C1 segment of cervical spinal cord (tissue), 14 donors: ENCODE results near the gene OLFM4.

Experiments used
- DNase-seq, 14 donors: peaks; one replicate each; lab custom pipeline; 2025; lab: John Stamatoyannopoulos, UW

OLFM4 gene

GRCh38 chr13:53066411-53066810 lies 37.8 kb downstream of the OLFM4 start:
- no peak for DNase-seq

GRCh38 chr13:53068585-53069520 lies 40.2 kb downstream of the OLFM4 start:
- DNase-seq, result peak in 4 of 14 donors; percentile 10 to 48 (median 30)

- no peak for DNase-seq
Observed at GRCh38 chr13:53069800-53070199, 41.2 kb downstream of the OLFM4 start.

- no peak for DNase-seq
Observed at GRCh38 chr13:53073711-53074110, 45.1 kb downstream of the OLFM4 start.

GRCh38 chr13:53074114-53074513 lies 45.5 kb downstream of the OLFM4 start:
- no peak for DNase-seq

GRCh38 chr13:53075356-53076041 lies 46.9 kb downstream of the OLFM4 start:
- DNase-seq, result no peak

- DNase-seq, result no peak
Observed at GRCh38 chr13:53079691-53080090, 51.1 kb downstream of the OLFM4 start.

- no peak for DNase-seq
Observed at GRCh38 chr13:53088871-53089270, 60.3 kb downstream of the OLFM4 start.

- DNase-seq, result no peak
Observed at GRCh38 chr13:53089951-53090350, 61.3 kb downstream of the OLFM4 start.

- DNase-seq, result no peak
Observed at GRCh38 chr13:53090461-53090860, 61.8 kb downstream of the OLFM4 start.

GRCh38 chr13:53092931-53093330 lies 64.3 kb downstream of the OLFM4 start:
- DNase-seq, result no peak

GRCh38 chr13:53098455-53098854 lies 69.8 kb downstream of the OLFM4 start:
- DNase-seq, result no peak

GRCh38 chr13:53100394-53101063 lies 71.9 kb downstream of the OLFM4 start:
- DNase-seq, result no peak
